ENCODE measurements around the gene FAT1.
"Not testable (repeated sequence)": the region's sequence is repeated elsewhere in the genome, so short reads cannot be mapped to it uniquely, and the experiment has no call there.

FAT1 gene

DNA sequence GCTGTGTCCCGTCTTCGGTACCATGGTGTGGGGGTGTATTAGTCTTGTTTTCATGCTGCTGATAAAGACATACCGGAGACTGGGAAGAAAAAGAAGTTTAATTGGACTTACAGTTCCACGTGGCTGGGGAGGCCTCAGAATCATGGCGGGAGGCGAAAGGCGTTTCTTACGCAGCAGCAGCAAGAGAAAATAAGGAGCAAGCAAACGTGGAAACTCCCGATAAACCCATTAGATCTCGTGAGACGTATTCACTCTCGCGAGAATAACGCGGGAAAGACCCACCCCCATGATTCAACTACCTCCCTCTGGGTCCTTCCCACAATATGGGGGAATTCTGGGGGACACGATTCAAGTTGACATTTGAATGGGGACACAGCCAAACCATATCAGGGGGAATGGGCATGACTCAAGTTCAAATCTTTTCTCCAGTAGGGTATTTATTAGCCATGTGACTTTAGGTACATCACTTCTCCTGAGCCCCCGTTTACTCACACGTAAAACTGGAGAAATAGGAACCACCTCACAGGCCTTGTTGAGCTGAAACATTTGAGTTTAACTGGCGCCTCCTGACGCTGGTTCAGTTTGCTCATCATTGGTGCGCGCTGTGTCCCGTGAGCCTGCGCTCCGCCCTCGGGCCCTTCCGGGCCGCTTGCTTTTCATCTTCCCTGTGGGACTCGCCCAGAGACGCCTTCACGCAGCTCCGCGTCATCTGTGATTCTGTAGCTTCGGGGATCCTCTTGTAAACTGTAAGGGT is 35.5 kb upstream of the FAT1 start:
- Mint-ChIP-seq H3K36me3 (no peaks in the 10 kb centered on the region), H3K27ac (no peak overlapping the region), H3K27me3 (no peaks in the 10 kb centered on the region), H3K9me3 (peaks cover 6% of the 10 kb centered on the region), H3K4me1 (no peaks in the 10 kb centered on the region), H3K4me3 (no peak overlapping the region)
- ATAC-seq (ENCODE audit: low read depth), result no peak
- no peak for DNase-seq (ENCODE audit: low spot score in 2 of 2)

DNA sequence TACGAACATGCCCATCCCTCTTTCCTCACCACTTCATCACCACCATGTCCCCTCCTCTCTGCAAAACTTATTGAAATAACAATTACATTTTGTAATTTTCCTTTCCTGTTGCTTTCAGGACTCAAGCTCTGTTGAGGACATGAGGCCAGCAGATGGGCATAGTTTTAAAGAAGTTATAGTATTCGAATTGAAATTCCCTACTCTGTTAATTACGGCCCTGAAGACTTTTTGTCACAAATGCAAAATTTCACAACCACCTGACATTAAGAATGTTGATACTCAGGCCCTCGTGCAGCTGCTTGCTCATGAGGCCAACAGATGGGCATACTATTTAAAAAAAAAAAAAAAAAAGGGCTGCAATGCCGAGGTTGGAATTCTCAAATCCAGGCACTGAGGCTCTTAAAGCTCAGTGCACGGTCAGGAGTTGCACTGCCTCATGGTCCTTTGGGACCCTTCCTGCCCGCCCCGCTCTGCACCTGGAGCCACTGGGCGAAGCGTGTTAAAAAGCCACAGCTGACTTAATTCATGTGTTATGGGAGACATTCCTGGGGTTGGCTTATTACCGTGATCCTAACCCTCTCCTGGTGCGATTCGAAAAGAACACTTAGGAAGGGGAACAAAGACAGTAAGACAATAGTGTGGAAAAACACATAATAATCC is 34.2 kb upstream of the FAT1 start:
- H3K27me3 Mint-ChIP-seq, result no peaks in the 10 kb centered on the region
- H3K9me3 Mint-ChIP-seq, result peaks cover 6% of the 10 kb centered on the region
- ATAC-seq (ENCODE audit: low read depth) (no peak), DNase-seq (ENCODE audit: low spot score in 2 of 2) (no peak)
- H3K27ac Mint-ChIP-seq, result no peak overlapping the region
- H3K4me3 Mint-ChIP-seq, result no peak overlapping the region
- H3K4me1 Mint-ChIP-seq, result no peaks in the 10 kb centered on the region
- no peaks in the 10 kb centered on the region for H3K36me3 Mint-ChIP-seq

GRCh38 chr4:186756550-186756949 is 32.9 kb upstream of the FAT1 start:
- H3K27ac Mint-ChIP-seq; ATAC-seq (ENCODE audit: low read depth); H3K27me3 Mint-ChIP-seq; H3K9me3 Mint-ChIP-seq; DNase-seq (ENCODE audit: low spot score in 2 of 2); H3K4me1 Mint-ChIP-seq; H3K4me3 Mint-ChIP-seq; H3K36me3 Mint-ChIP-seq: not testable (repeated sequence)

DNA sequence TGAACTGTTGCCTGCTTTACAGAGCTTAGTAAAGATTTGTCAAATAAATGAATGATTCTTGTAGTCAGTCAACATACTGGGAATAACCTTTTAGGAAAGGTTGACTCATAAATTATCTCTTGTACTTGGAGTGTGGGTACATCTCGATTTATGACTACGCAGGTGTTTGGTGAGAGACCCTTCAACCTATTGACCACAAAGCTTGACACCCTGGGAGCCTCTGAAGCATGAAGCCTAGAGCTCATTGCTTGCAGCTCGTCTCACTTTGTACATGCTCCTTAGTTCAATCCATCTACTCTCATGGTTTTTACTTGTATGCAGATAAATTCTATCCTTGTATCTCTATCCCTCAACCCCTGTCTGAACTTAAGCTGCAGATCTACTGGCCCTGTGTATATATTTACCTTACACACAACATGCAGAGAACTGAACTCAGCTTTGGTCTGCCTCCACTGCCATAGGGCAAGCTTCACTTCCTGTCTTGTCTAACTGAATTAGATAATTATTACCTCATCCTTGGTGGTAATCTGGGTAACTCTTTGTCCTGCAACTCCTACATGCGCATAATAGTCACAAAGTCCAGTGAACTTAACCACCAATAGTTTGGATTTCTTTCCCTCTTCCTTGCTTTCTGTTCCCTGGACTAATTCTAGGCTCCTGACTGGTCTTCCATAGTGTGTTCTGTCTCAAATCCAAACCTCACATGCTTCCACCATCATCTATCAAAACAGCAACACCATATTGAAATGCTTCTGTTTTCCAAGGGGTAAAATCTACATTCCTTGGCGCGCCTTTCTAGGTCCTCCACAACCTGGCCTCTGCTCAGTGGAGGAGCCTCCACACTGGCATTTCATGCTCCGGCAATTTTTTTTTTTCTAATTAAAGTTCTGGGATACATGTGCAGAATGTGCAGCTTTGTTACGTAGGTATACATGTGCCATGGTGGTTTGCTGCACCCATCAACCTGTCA is 32.2 kb upstream of the FAT1 start:
- no peak overlapping the region for H3K27ac Mint-ChIP-seq
- no peaks in the 10 kb centered on the region for H3K36me3 Mint-ChIP-seq
- no peaks in the 10 kb centered on the region for H3K27me3 Mint-ChIP-seq
- DNase-seq (ENCODE audit: low spot score in 2 of 2) (no peak), ATAC-seq (ENCODE audit: low read depth) (no peak)
- no peak overlapping the region for H3K4me3 Mint-ChIP-seq
- H3K4me1 Mint-ChIP-seq, result no peaks in the 10 kb centered on the region
- H3K9me3 Mint-ChIP-seq, result peaks cover 6% of the 10 kb centered on the region

DNA sequence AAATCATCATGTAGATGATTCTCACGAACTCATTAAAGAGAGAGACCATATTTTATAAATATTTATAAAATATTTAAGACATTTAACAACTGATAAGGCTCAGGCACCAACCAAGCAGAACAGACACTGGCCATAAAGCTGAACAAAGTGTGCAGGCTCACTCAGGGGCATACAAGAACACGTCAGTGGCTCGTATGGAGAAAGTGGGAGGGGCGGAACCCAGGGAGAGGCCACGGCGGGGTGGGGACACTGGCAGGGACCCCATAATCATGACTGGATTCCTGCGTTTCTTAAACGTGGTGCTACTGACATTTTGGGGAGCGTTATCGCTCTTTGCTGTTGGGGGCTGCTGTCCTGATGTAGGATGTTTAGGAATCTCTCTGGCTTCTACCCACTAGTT is 31.3 kb upstream of the FAT1 start:
- no peaks in the 10 kb centered on the region for H3K27me3 Mint-ChIP-seq
- no peaks in the 10 kb centered on the region for H3K36me3 Mint-ChIP-seq
- DNase-seq (ENCODE audit: low spot score in 2 of 2), result no peak
- peaks cover 6% of the 10 kb centered on the region for H3K9me3 Mint-ChIP-seq
- H3K27ac Mint-ChIP-seq, result no peak overlapping the region
- H3K4me1 Mint-ChIP-seq, result no peaks in the 10 kb centered on the region
- no peak for ATAC-seq (ENCODE audit: low read depth)
- no peak overlapping the region for H3K4me3 Mint-ChIP-seq

DNA sequence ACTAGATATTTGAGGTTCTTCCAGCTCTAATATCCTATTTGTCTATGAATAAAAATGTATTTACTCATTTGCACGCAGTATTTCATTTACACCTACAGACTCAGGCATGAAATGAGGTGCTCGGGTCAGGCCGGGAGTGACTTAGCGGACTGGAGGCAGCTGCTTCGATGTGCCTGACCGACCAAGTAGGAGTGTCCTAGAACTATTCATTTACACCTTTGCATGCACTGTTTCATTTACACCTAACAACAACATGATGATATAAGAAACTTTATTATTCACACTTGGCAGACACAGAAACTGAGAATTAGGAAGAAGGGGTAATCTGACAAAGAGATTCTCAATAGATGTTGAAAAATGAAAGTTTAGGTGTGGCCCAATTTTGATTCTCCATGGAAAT is 28.7 kb upstream of the FAT1 start:
- Mint-ChIP-seq H3K9me3 (peaks cover 2% of the 10 kb centered on the region), H3K4me1 (no peaks in the 10 kb centered on the region), H3K36me3 (no peaks in the 10 kb centered on the region), H3K27me3 (peaks cover 2% of the 10 kb centered on the region), H3K27ac (no peak overlapping the region), H3K4me3 (no peak overlapping the region)
- ATAC-seq (ENCODE audit: low read depth) (no peak), DNase-seq (ENCODE audit: low spot score in 2 of 2) (no peak)

- ATAC-seq (ENCODE audit: low read depth) (no peak), DNase-seq (ENCODE audit: low spot score in 2 of 2) (no peak)
- H3K36me3 Mint-ChIP-seq, result no peaks in the 10 kb centered on the region
- H3K9me3 Mint-ChIP-seq, result peaks cover 2% of the 10 kb centered on the region
- H3K4me1 Mint-ChIP-seq, result no peaks in the 10 kb centered on the region
- peaks cover 2% of the 10 kb centered on the region for H3K27me3 Mint-ChIP-seq
- no peak overlapping the region for H3K27ac Mint-ChIP-seq
- no peak overlapping the region for H3K4me3 Mint-ChIP-seq
Observed at GRCh38 chr4:186749611-186750281, 26.1 kb upstream of the FAT1 start.

DNA sequence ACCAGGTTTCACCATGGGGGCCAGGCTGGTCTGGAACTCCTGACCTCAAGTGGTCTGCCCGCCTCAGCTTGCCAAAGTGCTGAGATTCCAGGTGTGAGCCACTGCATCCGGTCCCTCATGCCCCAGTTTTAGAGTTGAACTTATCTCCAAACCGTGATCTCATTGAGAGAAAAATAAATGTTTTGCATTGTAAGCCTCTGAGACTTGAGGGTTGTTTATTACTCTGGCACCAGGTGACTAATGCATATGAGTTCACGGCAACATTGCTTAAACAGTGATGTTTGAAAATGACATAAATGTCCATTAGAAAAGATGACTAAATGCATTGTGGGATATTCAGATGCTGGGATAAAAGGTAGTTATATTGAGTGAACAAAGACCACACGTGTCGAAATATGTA is 22.9 kb upstream of the FAT1 start:
- no peaks in the 10 kb centered on the region for H3K36me3 Mint-ChIP-seq
- H3K27me3 Mint-ChIP-seq, result peaks cover 2% of the 10 kb centered on the region
- no peak for ATAC-seq (ENCODE audit: low read depth)
- H3K9me3 Mint-ChIP-seq, result peaks cover 2% of the 10 kb centered on the region
- no peak overlapping the region for H3K4me3 Mint-ChIP-seq
- DNase-seq (ENCODE audit: low spot score in 2 of 2), result no peak
- no peak overlapping the region for H3K27ac Mint-ChIP-seq
- no peaks in the 10 kb centered on the region for H3K4me1 Mint-ChIP-seq

DNA sequence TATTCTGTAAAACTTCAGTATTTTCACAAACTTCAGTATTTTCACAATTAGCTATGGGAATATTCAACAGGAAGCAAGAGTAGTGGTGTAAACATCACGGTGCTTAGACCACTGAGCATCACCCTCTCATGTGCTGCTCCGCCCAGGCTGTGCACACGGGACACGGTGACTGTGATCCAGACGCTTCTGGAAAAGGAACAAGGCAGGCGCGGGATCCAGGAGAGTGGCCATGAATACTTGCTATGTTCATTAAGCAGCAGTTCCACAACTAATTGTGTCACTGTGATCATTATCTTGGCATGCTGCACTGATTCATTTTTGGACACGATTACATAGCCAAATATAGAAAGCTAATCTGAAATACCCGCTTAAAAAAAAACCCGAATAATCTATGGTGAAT is 19.6 kb upstream of the FAT1 start:
- DNase-seq (ENCODE audit: low spot score in 2 of 2) (no peak), ATAC-seq (ENCODE audit: low read depth) (no peak)
- Mint-ChIP-seq H3K27me3 (no peaks in the 10 kb centered on the region), H3K9me3 (peaks cover 4% of the 10 kb centered on the region), H3K4me1 (no peaks in the 10 kb centered on the region), H3K4me3 (no peak overlapping the region), H3K36me3 (no peaks in the 10 kb centered on the region), H3K27ac (no peak overlapping the region)

DNA sequence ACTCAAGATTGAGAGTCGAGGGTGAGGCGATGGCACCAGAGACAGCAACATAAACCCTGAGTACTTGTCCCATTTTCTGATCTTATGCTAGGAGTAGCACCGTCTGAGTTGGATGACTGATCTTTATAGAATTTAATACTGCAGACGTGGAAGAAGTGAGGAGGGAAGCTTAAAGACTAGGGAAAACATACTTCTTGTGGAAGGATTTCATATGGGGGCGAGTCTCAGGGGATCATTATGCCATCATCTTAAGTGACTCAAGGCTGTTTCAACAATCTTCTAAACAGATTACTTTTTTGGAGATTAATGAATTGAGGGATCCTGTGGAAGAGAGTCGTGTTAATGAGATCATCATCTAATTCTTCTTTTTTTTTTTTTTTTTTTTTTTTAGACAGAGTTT is 17.2 kb upstream of the FAT1 start:
- Mint-ChIP-seq H3K27me3 (no peaks in the 10 kb centered on the region), H3K9me3 (peaks cover 4% of the 10 kb centered on the region), H3K36me3 (no peaks in the 10 kb centered on the region), H3K4me1 (no peaks in the 10 kb centered on the region), H3K27ac (no peak overlapping the region), H3K4me3 (no peak overlapping the region)
- ATAC-seq (ENCODE audit: low read depth) (no peak), DNase-seq (ENCODE audit: low spot score in 2 of 2) (no peak)

- peaks cover 4% of the 10 kb centered on the region for H3K9me3 Mint-ChIP-seq
- DNase-seq (ENCODE audit: low spot score in 2 of 2) (no peak), ATAC-seq (ENCODE audit: low read depth) (no peak)
- no peak overlapping the region for H3K27ac Mint-ChIP-seq
- H3K27me3 Mint-ChIP-seq, result no peaks in the 10 kb centered on the region
- H3K4me1 Mint-ChIP-seq, result no peaks in the 10 kb centered on the region
- H3K4me3 Mint-ChIP-seq, result no peak overlapping the region
- H3K36me3 Mint-ChIP-seq, result no peaks in the 10 kb centered on the region
Observed at GRCh38 chr4:186739802-186740434, 16.3 kb upstream of the FAT1 start.

DNA sequence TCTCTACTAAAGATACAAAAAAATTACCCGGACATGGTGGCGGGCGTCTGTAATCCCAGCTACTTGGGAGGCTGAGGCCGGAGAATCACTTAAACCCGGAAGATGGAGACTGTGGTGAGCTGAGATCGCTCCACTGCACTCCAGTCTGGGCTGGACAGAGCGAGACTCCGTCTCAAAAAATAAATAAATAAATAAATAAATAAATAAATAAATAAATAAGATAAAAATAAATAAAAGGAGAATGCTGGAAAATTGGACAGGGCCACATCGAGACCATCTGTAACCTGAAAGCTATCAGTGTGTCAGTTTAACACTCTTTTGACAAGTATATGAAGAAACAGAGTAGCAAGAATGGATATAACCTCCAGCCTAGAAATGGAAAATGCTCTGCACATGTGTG is 15.7 kb upstream of the FAT1 start:
- H3K4me3 Mint-ChIP-seq, result no peak overlapping the region
- H3K36me3 Mint-ChIP-seq, result no peaks in the 10 kb centered on the region
- H3K27me3 Mint-ChIP-seq, result no peaks in the 10 kb centered on the region
- H3K27ac Mint-ChIP-seq, result no peak overlapping the region
- no peak for ATAC-seq (ENCODE audit: low read depth)
- H3K9me3 Mint-ChIP-seq, result peaks cover 3% of the 10 kb centered on the region
- no peak for DNase-seq (ENCODE audit: low spot score in 2 of 2)
- no peaks in the 10 kb centered on the region for H3K4me1 Mint-ChIP-seq

DNA sequence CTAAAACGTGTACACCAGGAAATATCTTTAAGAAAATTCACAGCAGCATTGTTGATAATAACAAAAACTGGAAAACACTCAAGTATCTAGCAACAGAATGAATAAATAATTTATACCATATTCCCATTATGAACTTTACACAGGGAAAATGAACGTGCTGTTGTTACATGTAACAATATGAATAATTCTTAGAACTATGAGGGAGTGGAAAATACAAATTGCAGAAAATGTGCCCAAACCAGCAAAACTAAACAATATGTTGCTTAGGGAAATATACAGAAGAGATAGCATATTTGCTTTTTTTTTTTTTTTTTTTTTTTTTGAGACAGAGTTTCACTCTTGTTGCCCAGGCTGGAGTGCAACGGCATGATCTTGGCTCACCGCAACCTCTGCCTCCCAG is 14.8 kb upstream of the FAT1 start:
- Mint-ChIP-seq H3K4me3 (no peak overlapping the region), H3K36me3 (no peaks in the 10 kb centered on the region)

More for the DNA sequence above, 14.8 kb upstream of the FAT1 start:
- Mint-ChIP-seq H3K27ac (no peak overlapping the region), H3K27me3 (no peaks in the 10 kb centered on the region), H3K9me3 (peaks cover 3% of the 10 kb centered on the region), H3K4me1 (no peaks in the 10 kb centered on the region)
- no peak for ATAC-seq (ENCODE audit: low read depth)
- no peak for DNase-seq (ENCODE audit: low spot score in 2 of 2)
